ENCODE data around the gene MAST4. TPM values are rescaled to one million over a fixed set of nuclear protein-coding genes. Genes with fewer than 3 reads are reported as not detected.

The MAST4 gene
- total RNA-seq, 2 donors from 2014 or later, result 15.9 to 53.1 TPM

- no peak for ATAC-seq
- peak overlapping the region; percentile 94 to 97 for H3K27ac Mint-ChIP-seq
- H3K27me3 Mint-ChIP-seq, result no peaks in the 10 kb centered on the region
- H3K4me3 Mint-ChIP-seq, result no peak overlapping the region
- no peaks in the 10 kb centered on the region for H3K36me3 Mint-ChIP-seq
- no peak for DNase-seq (ENCODE audit: low spot score)
- peaks cover 43 to 54% of the 10 kb centered on the region in 2 donors for H3K4me1 Mint-ChIP-seq (ENCODE audit: low read depth in 2 of 2)
- H3K9me3 Mint-ChIP-seq, result no peaks in the 10 kb centered on the region
These were observed 612.2 kb downstream of the MAST4 start for GRCh38 chr5:67208403-67208802.

GRCh38 chr5:67209141-67209771, 613.1 kb downstream of the MAST4 start:
- DNase-seq (ENCODE audit: low spot score) (peak; percentile 76), ATAC-seq (peak; percentile 34 to 62)
- Mint-ChIP-seq H3K27ac (peak overlapping the region; percentile 77 to 97), H3K9me3 (no peaks in the 10 kb centered on the region), H3K4me3 (no peak overlapping the region), H3K27me3 (no peaks in the 10 kb centered on the region), H3K36me3 (no peaks in the 10 kb centered on the region), H3K4me1 (ENCODE audit: low read depth in 2 of 2) (peaks cover 40 to 50% of the 10 kb centered on the region in 2 donors)

GRCh38 chr5:67211926-67212325, 615.7 kb downstream of the MAST4 start:
- Mint-ChIP-seq H3K9me3 (no peaks in the 10 kb centered on the region), H3K27me3 (no peaks in the 10 kb centered on the region), H3K36me3 (no peaks in the 10 kb centered on the region), H3K4me3 (no peak overlapping the region), H3K27ac (no peak overlapping the region), H3K4me1 (ENCODE audit: low read depth in 2 of 2) (peaks cover 37 to 44% of the 10 kb centered on the region in 2 donors)
- ATAC-seq (no peak), DNase-seq (ENCODE audit: low spot score) (no peak)

GRCh38 chr5:67214036-67214435, 617.8 kb downstream of the MAST4 start:
- H3K27ac Mint-ChIP-seq, result peak overlapping the region in 1 of 2 donors; percentile 28
- no peak for ATAC-seq
- no peak for DNase-seq (ENCODE audit: low spot score)
- peaks cover 35 to 42% of the 10 kb centered on the region in 2 donors for H3K4me1 Mint-ChIP-seq (ENCODE audit: low read depth in 2 of 2)
- no peaks in the 10 kb centered on the region for H3K36me3 Mint-ChIP-seq
- H3K9me3 Mint-ChIP-seq, result no peaks in the 10 kb centered on the region
- no peak overlapping the region for H3K4me3 Mint-ChIP-seq
- no peaks in the 10 kb centered on the region for H3K27me3 Mint-ChIP-seq

- no peaks in the 10 kb centered on the region for H3K9me3 Mint-ChIP-seq
- no peak for ATAC-seq
- H3K27ac Mint-ChIP-seq, result peak overlapping the region; percentile 86 to 89
These were observed 618.7 kb downstream of the MAST4 start for GRCh38 chr5:67214707-67215447.

GRCh38 chr5:67215519-67216471, 619.6 kb downstream of the MAST4 start:
- peak overlapping the region; percentile 86 to 89 for H3K27ac Mint-ChIP-seq
- DNase-seq (ENCODE audit: low spot score), result peak; percentile 68
- H3K4me3 Mint-ChIP-seq, result peak overlapping the region; percentile 83
- no peaks in the 10 kb centered on the region for H3K27me3 Mint-ChIP-seq
- peak; percentile 86 to 98 for ATAC-seq
- no peaks in the 10 kb centered on the region for H3K36me3 Mint-ChIP-seq
- H3K9me3 Mint-ChIP-seq, result no peaks in the 10 kb centered on the region
- H3K4me1 Mint-ChIP-seq (ENCODE audit: low read depth in 2 of 2), result peaks cover 31 to 34% of the 10 kb centered on the region in 2 donors

More at GRCh38 chr5:67214707-67215447, 618.7 kb downstream of the MAST4 start:
- DNase-seq (ENCODE audit: low spot score), result no peak
- peak overlapping the region; percentile 83 for H3K4me3 Mint-ChIP-seq
- peaks cover 30 to 34% of the 10 kb centered on the region in 2 donors for H3K4me1 Mint-ChIP-seq (ENCODE audit: low read depth in 2 of 2)
- H3K36me3 Mint-ChIP-seq, result no peaks in the 10 kb centered on the region
- no peaks in the 10 kb centered on the region for H3K27me3 Mint-ChIP-seq

GRCh38 chr5:67216564-67216963, 620.4 kb downstream of the MAST4 start:
- no peaks in the 10 kb centered on the region for H3K9me3 Mint-ChIP-seq
- ATAC-seq, result no peak
- peak overlapping the region; percentile 86 to 89 for H3K27ac Mint-ChIP-seq
- H3K36me3 Mint-ChIP-seq, result no peaks in the 10 kb centered on the region
- H3K27me3 Mint-ChIP-seq, result no peaks in the 10 kb centered on the region
- DNase-seq (ENCODE audit: low spot score), result no peak
- H3K4me1 Mint-ChIP-seq (ENCODE audit: low read depth in 2 of 2), result peaks cover 35 to 39% of the 10 kb centered on the region in 2 donors
- peak overlapping the region; percentile 83 for H3K4me3 Mint-ChIP-seq

Measured in natural killer cell treated with Interleukin-12 subunit alpha and Interleukin-12 subunit beta and Interleukin-15 and Interleukin-18, amount 100 ng/mL, for 72 hours (primary cell).